HG02840 (cell line): Measurements from ENCODE around the gene ID2.

Experiments used
- ATAC-seq: cut with Tn5 transposase; IDR thresholded peaks from one replicate; pipeline ENCODE4 v1.9.1; 2021; ENCODE audit warnings: mild to moderate bottlenecking, moderate library complexity, moderate number of reproducible peaks; ENCODE audit not compliant: unreplicated experiment, low FRiP score

Gene ID2

DNA sequence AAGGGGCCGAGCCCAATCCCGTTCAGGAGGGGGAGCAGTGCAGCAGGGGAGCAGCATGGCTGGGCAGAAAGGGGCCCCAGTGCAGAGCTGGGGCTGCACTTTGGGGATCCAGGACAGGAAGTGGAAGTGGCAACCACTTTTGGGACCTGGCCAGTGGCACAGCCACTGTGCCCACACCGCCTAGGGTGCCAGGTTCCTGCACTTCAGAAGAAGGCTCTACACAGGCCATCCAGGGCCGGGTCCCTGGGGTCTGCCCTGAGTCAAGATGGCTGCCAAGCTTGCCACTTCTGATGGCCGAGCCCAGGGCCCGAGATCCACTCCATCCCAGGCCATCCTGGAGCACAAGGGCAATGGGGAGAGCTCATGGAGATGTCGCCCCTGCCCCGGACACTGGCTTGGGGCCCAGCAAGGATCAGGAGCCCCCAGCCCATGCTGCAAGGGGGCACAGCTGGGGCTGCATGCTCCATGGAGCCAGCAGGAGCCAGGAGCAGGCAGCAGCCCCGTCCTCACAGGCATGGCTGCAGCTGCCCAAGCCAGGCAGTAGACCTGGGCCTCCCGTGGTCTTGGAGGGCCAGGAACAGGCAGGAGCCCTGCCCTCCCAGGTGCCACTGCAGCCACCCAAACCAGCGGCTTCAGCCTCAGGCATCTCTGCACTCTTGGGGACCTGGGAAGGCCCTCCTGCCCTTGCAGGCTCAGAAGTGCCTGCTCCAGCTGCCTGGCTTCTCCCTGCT, 35.0 kb upstream of the ID2 start:
- no peak for ATAC-seq

DNA sequence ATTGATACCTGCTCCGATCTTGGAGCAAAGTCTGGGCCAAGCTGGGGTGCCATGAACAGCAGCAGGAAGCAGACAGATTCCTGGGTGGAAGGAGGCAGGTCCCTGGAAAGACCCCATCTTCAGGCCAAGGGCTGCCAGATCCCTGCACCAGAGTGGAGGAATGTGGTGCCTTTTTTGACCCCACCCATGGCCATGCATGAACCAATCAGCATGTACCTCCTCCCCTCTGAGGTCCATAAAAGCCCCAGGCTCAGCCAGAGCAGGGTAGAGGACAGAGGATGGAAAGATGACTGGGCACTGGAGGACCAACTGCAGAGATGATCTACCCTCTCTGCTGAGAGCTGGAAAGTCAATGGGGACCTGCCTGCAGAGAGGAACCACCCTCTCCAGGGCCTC, 34.4 kb upstream of the ID2 start:
- ATAC-seq = no peak

DNA sequence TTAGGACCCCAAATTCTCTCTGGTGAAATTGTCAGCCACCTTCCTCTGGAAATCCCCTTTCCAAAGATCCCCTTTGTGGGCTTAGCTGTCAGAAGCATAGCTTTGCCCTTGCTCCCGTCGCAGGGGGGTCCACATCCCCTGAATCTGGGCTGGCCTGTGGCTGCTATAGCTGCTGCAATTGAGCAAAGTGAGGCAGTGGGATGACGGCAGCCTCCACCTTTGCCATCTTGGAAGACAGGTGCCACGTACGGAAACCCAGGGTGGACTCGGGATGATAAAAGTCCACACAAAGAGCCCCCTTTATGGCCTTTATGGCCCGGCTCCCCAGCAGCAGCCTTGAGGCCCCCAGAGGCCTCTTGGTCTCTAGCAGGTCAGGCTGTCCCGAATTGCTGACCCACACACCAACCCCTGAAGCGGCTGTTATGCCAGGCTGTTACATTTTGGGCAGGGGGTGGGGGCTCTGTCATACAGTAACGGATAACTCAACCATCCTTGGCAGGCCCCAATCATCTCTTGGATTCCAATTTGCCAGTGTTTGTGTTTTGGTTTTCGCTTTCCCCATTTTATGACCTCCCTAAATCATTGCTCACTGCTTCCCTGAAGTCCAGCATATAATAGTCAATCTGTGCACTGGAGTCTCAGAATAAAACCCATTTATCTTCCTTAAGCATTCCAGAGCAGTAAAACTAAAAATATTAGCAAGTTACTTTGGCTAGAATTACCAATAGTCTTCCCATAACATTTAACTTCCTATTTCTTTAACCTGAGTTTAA, 33.2 kb upstream of the ID2 start:
- ATAC-seq = no peak

DNA sequence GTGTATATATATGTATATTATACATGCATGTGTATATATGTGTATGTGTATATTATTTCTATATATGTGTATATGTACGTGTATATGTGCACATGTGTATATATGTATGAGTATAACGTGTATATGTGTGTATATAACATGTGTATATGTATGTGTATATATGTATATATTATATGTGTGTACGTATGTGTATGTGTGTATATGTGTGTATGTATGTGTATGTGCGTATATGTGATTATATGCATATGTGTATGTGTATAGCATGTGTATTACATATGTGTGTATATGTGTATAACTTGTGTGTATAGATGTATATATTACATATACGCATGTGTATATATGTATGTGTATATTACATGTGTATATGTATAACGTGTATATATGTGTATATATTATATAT, 32.1 kb upstream of the ID2 start:
- ATAC-seq = no peak

GRCh38 chr2:8650256-8650655, 31.6 kb upstream of the ID2 start:
- no peak for ATAC-seq

- ATAC-seq = no peak
Observed at GRCh38 chr2:8652774-8653426, 29.0 kb upstream of the ID2 start.

DNA sequence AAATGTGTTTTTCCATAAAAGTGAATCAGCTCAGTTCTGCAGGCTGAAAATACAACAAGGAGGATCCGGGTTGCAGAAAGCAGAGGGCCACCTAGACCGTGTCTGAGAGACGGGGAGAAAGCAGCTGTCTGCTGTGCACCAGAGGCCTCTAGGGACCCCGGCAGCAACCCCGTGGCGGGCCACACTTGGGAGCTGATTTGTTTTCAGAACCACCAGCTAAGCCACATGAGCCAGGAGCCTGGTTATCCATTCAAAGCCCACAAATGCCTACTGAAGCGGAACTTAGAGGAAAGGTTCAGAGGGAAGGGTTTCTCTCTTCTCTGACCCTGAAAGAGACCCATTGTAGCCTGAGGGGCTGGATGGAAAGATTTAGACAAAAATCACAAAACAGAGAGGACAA, 28.4 kb upstream of the ID2 start:
- ATAC-seq = no peak

DNA sequence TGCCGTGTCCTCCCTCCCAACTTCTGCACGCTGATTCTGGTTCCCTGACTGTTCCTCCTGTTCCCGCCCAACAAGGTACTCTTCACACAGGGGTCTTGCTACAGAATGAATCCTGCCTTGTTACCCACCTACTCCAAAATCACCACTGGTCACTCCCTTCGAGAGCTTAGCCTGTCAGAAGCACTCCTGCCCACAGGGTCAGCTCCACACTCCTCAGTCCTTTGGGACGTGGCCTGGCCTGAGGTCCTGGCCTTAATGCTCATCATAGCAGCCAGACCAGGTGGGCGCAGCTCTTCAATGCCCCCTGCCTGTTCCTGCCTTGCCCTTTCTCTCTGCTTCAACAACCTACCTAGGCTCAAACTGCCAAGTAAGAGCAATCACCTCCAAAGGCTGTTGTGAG, 27.8 kb upstream of the ID2 start:
- no peak for ATAC-seq

DNA sequence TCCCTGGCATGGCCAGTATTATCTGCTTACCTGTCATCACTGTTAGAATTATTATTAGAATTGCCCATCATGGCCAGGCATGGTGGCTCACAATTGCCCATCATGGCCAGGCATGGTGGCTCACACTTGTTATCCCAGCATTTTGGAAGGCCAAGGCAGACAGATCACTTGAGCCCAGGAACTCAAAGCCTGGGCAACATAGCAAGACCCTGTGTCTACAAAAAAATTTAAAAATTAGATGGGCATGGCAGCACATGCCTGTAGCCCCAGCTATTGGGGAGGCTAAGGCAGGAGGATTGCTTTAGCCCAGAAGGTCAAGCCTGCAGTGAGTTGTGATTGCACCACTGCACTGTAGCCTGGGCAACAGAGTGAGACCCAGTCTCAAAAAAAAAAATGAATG, 27.4 kb upstream of the ID2 start:
- ATAC-seq = no peak

- ATAC-seq = no peak
Observed at GRCh38 chr2:8656160-8656641, 25.7 kb upstream of the ID2 start.

DNA sequence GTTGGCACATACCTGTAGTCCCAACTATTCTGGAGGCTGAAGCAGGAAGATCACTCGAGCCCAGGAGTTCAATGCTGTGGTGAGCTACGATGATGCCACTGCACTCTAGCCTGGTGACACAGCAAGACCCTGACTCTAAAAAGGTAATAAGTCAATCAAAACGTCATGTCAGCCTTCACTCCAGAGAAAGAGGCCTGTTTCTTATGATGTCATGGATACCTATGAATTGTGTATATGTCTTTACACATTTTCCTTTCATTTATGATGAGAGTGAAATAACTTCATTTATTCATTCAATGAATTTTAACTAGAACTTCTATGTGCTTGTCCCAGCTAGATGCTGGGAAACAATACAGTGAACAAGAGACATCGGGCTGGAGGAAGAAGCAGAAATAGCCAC, 25.0 kb upstream of the ID2 start:
- ATAC-seq = no peak

DNA sequence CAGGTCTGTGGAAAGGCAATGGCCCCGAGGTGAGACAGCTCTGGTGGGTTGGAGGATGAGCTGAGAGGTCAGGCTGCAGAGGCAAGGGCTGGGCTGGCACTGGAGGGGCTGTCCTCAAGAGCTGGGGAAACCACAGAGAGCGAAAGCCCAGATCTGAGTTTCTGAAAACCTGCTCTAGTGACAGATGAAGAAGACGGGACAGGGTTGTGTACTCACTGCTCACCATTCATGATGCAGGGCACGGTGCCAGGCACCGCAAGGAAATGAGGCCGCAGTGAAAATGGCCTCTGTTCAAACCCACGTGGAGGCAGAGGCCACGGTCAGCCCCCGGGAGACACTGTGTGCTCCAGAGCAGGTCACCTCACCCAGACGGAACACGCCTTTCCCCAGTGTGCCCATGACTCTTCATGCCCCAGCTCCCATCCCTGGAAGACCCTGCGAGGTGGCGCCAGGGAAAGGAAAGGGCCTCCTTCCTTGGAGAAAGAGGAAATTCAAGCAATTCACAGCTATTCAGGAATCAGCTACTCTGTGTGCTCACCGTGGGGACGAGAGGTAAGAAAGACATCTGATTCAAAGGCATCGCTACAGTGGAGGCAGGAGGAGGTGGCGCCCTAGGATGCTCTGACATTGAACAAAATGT, 24.3 kb upstream of the ID2 start:
- ATAC-seq = no peak

- ATAC-seq = no peak
Observed at GRCh38 chr2:8658064-8658862, 23.6 kb upstream of the ID2 start.

DNA sequence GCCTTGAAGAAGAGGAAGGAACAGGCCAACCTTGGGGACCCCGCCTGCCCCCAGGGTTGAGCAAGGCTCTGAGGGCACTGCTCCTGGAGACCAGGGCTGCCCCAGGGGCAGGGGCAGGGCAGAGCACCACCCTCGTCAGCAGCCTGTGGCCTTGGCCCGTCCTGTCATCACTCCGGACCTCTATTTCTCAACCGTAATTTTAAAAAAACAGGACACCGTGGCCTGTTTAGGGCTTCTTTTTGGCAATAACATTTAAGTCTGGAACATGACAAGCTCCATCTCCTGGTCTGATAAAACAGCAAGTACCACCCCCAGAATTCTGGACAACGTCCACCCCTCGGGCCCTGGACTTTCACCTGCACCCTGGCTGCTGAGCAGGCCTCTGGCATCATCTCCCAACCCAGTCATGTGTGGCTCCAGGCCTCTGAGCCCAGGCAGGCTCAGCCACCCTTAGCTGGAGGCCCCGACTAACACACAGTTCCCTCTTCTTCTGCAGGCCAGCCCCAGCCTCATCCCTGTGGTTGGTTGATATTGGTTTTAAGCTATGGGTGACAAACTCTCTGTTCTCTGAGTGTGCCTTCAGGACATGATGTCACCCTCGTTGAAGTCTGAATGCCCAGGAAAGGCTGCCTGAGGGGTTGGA, 22.6 kb upstream of the ID2 start:
- ATAC-seq = no peak

DNA sequence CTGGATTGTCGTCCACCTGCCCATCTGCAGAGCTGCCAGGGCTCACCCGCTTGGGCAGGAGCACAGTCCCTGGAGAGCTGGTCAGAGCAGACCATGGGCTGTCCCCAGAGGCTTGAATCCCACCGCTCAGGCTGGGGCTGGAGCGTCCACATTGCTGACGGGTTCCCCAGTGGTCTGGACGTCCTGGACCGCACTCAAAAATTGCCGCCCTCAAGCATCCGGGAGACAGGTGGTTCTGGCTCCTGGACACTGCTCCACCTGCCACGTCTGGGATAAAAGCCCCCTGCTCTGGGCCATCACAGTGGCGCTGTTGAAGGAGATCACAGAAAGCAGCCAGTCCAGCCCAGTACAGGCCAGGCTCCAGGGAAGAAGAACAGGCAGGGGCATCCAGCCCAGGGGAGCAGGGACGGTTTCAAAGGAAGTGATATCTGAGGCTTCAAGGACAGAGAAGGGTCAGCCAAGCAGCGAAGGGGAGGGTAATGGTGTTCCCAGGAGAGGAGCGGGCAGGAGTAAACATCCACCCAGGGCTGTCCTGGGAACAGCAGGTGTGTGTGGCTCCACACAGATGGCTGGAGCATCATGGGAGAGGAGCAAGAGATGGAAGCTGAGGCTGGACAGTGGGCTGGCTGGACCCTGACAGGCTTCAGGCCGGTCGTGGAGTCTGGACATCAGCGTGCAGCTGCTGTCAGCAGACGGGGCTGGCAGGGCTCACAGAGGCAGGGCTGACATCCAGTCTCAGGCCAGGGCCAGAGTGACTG, 21.9 kb upstream of the ID2 start:
- ATAC-seq = no peak

DNA sequence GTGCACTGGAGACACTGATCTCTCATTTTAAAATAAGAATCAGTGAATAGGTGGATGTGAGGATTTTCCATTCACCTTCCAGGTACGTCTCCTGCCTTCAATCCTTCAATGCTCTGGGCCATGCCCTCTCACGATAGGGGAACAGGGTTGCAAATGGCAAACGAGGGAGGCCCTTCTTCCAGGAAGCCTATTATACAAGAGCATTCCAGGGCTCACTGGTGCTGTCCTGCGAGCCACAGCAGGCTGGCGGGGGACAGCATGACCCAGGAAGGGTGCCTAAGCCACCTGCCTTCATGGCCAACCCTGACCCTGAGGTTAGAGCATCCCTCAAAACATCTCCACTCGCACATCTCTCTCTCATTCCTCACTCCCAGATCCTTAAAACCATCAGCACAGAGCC, 20.6 kb upstream of the ID2 start:
- no peak for ATAC-seq

- ATAC-seq = no peak
Observed at GRCh38 chr2:8661736-8662135, 20.1 kb upstream of the ID2 start.

GRCh38 chr2:8662239-8662879, 19.5 kb upstream of the ID2 start:
- ATAC-seq = no peak

DNA sequence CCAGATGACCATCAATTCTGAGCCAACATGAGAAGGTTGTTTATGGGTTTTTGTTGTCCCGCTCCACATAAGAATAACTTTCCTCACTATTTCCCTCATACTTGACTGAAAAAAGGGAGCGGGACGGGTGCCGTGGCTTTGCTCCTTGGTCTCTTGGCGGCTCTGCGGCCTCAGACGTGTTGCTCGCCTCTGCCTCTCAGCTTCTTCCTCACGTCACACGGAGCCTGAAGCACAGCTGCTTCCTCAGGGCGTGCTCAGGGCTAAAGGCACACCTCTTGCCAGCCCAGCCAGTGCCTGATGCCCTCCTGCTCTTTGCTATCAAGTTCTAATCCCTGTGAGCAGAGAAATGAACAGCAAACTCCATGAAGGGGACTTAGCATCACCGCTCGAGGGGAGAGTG, 17.9 kb upstream of the ID2 start:
- no peak for ATAC-seq
